ENCODE data around the gene CLCA1.
"Not testable (repeated sequence)": the region's sequence is repeated elsewhere in the genome, so short reads cannot be mapped to it uniquely, and the experiment has no call there.

The CLCA1 gene

GRCh38 chr1:86461482-86461881 is 7.2 kb upstream of the CLCA1 start:
- no peak for DNase-seq (ENCODE audit: low read depth)

GRCh38 chr1:86464819-86465218 is 3.9 kb upstream of the CLCA1 start:
- no peak for DNase-seq (ENCODE audit: low read depth)

GRCh38 chr1:86466109-86466844 is 2.5 kb upstream of the CLCA1 start:
- no peak for DNase-seq (ENCODE audit: low read depth)

- DNase-seq (ENCODE audit: low read depth): no peak
Observed at GRCh38 chr1:86466986-86467385, 1.7 kb upstream of the CLCA1 start.

- no peak for DNase-seq (ENCODE audit: low read depth)
Observed at GRCh38 chr1:86470859-86471258, 2.1 kb downstream of the CLCA1 start.

- DNase-seq (ENCODE audit: low read depth): no peak
Observed at GRCh38 chr1:86471291-86471690, 2.6 kb downstream of the CLCA1 start.

GRCh38 chr1:86472152-86472551 is 3.4 kb downstream of the CLCA1 start:
- no peak for DNase-seq (ENCODE audit: low read depth)

GRCh38 chr1:86472767-86473166 is 4.0 kb downstream of the CLCA1 start:
- no peak for DNase-seq (ENCODE audit: low read depth)

GRCh38 chr1:86477256-86477655 is 8.5 kb downstream of the CLCA1 start:
- DNase-seq (ENCODE audit: low read depth): no peak

- DNase-seq (ENCODE audit: low read depth): no peak
Observed at GRCh38 chr1:86477682-86478081, 9.0 kb downstream of the CLCA1 start.

- no peak for DNase-seq (ENCODE audit: low read depth)
Observed at GRCh38 chr1:86478416-86479156, 9.9 kb downstream of the CLCA1 start.

- no peak for DNase-seq (ENCODE audit: low read depth)
Observed at GRCh38 chr1:86481966-86482365, 13.2 kb downstream of the CLCA1 start.

- DNase-seq (ENCODE audit: low read depth): peak; percentile 89
Observed at GRCh38 chr1:86487131-86487810, 18.5 kb downstream of the CLCA1 start.

GRCh38 chr1:86487811-86488141 is 19.0 kb downstream of the CLCA1 start:
- DNase-seq (ENCODE audit: low read depth): no peak

- DNase-seq (ENCODE audit: low read depth): no peak
Observed at GRCh38 chr1:86489242-86489878, 20.6 kb downstream of the CLCA1 start.

- no peak for DNase-seq (ENCODE audit: low read depth)
Observed at GRCh38 chr1:86491171-86491950, 22.6 kb downstream of the CLCA1 start.

GRCh38 chr1:86498281-86498680 is 29.6 kb downstream of the CLCA1 start:
- no peak for DNase-seq (ENCODE audit: low read depth)

GRCh38 chr1:86499987-86500593 is 31.4 kb downstream of the CLCA1 start:
- no peak for DNase-seq (ENCODE audit: low read depth)

GRCh38 chr1:86500714-86501113 is 32.0 kb downstream of the CLCA1 start:
- DNase-seq (ENCODE audit: low read depth): no peak

- DNase-seq (ENCODE audit: low read depth): not testable (repeated sequence)
Observed at GRCh38 chr1:86502125-86502646, 33.5 kb downstream of the CLCA1 start.

GRCh38 chr1:86502721-86503405 is 34.1 kb downstream of the CLCA1 start:
- no peak for DNase-seq (ENCODE audit: low read depth)
